Caco-2 (cell line): ENCODE measurements around the gene SPSB3. TPM values are rescaled to one million over a fixed set of nuclear protein-coding genes. Genes with fewer than 3 reads are reported as not detected.

Source experiments
- BruUV-seq: library from RNA; stranded (reverse); fragments of 400-500 nt; replicated peaks from 2 replicates; lab custom pipeline; 2021; lab: Mats Ljungman, UMichigan
- CTCF ChIA-PET: fragments of 300-600 bp; sonication (Branson Sonifier 250); formaldehyde crosslinking; loops from one replicate; lab custom pipeline; 2022; ENCODE audit warnings: antibody characterized with exemption; lab: Charles Lee
- POLR2A ChIA-PET: fragments of 300-600 bp; sonication (Branson Sonifier 250); formaldehyde crosslinking; loops from one replicate; lab custom pipeline; 2022; ENCODE audit warnings: antibody characterized with exemption; lab: Charles Lee
- DNase-seq, 2 experiments: peaks; one replicate each; pipeline versions ENCODE4 v3.0.0 to v3.0.0-alpha.2; 2020 to 2022
- H3K27me3 ChIP-seq: replicated peaks from 2 replicates; pipeline ENCODE4 v1.6.0; 2011; ENCODE audit warnings: low read length; ENCODE audit not compliant: control insufficient read depth, insufficient read depth
- H3K36me3 ChIP-seq: 2 replicates; pipeline ENCODE4 v1.5.1; 2011; ENCODE audit warnings: low read length; ENCODE audit not compliant: control insufficient read depth, insufficient read depth
- H3K4me1 ChIP-seq: fragments of 250-450 bp; sonication (Bioruptor Pico); 2 replicates; pipeline ENCODE4 v1.5.1; 2020; ENCODE audit warnings: mild to moderate bottlenecking
- H3K4me3 ChIP-seq: 2 replicates; pipeline ENCODE4 v1.5.1; 2011; ENCODE audit warnings: low read depth, mild to moderate bottlenecking, control low read depth, low read length
- H3K9me3 ChIP-seq: fragments of 250-450 bp; sonication (Bioruptor Pico); 2 replicates; pipeline ENCODE4 v1.5.1; 2020; ENCODE audit warnings: mild to moderate bottlenecking, moderate library complexity
- H3K27ac Mint-ChIP-seq: one replicate; pipeline ENCODE4 v1.8.0; 2022; ENCODE audit warnings: mixed read lengths; ENCODE audit not compliant: unreplicated experiment
- H3K27me3 Mint-ChIP-seq: one replicate; pipeline ENCODE4 v1.8.0; 2022; ENCODE audit warnings: mixed read lengths; ENCODE audit not compliant: insufficient read depth, unreplicated experiment
- H3K36me3 Mint-ChIP-seq: one replicate; pipeline ENCODE4 v1.8.0; 2022; ENCODE audit warnings: mild to moderate bottlenecking, mixed read lengths; ENCODE audit not compliant: insufficient read depth, unreplicated experiment
- H3K4me1 Mint-ChIP-seq: one replicate; pipeline ENCODE4 v1.8.0; 2022; ENCODE audit warnings: low read depth, mixed read lengths; ENCODE audit not compliant: unreplicated experiment
- H3K4me3 Mint-ChIP-seq: one replicate; pipeline ENCODE4 v1.8.0; 2022; ENCODE audit warnings: mild to moderate bottlenecking, moderate library complexity, mixed read lengths; ENCODE audit not compliant: unreplicated experiment
- H3K9me3 Mint-ChIP-seq: one replicate; pipeline ENCODE4 v1.8.0; 2022; ENCODE audit warnings: mixed read lengths; ENCODE audit not compliant: unreplicated experiment
- intact Hi-C: fragments of 100-400 bp; cut with micrococcal nuclease; formaldehyde crosslinking; loops from one replicate; pipeline ENCODE4 v1.10.0; 2022; ENCODE audit not compliant: unreplicated experiment
- total RNA-seq: library from RNA; stranded (reverse); gene quantifications from 2 replicates; pipeline ENCODE4 v1.2.3, GENCODE V29; 2022
- TF ChIP-seq, protein P1 (sequence below), 2 experiments: fragments of 200-600 bp in 1 of 2; IDR thresholded peaks; 1 replicate in 1 of 2; 2 replicates in 1 of 2; pipeline versions ENCODE4 v1.5.1 to v1.8.0; 2011 to 2022; ENCODE audit warnings: antibody characterized with exemption in 1 of 2, control low read depth in 1 of 2, inconsistent platforms in 1 of 2, low read depth in 1 of 2, low read length in 1 of 2, mild to moderate bottlenecking in 1 of 2, moderate library complexity in 1 of 2; ENCODE audit not compliant: insufficient read depth in 1 of 2, severe bottlenecking in 1 of 2, unreplicated experiment in 1 of 2

Gene SPSB3
- total RNA-seq, 1 experiment from 2014 or later = 28.0 TPM

DNA sequence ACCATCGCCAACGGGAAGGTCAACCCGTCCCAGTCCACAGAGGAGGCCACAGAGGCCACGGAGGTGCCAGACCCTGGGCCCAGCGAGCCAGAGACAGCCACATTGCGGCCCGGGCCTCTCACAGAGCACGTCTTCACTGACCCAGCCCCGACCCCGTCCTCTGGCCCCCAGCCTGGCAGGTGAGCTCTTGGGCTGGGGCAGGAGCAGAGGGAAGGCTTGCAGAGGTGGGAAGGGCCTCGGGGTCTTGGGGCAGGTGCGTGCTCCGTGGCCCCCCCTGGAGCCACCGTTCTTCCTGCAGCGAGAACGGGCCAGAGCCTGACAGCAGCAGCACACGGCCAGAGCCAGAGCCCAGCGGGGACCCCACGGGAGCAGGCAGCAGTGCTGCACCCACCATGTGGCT is 16.1 kb downstream of the SPSB3 start:
- Mint-ChIP-seq H3K4me3 (no peak overlapping the region), H3K27ac (no peak overlapping the region), H3K4me1 (no peaks in the 10 kb centered on the region), H3K27me3 (no peaks in the 10 kb centered on the region), H3K36me3 (peaks cover 49% of the 10 kb centered on the region), H3K9me3 (no peaks in the 10 kb centered on the region)
- TF ChIP-seq, protein P1, sequence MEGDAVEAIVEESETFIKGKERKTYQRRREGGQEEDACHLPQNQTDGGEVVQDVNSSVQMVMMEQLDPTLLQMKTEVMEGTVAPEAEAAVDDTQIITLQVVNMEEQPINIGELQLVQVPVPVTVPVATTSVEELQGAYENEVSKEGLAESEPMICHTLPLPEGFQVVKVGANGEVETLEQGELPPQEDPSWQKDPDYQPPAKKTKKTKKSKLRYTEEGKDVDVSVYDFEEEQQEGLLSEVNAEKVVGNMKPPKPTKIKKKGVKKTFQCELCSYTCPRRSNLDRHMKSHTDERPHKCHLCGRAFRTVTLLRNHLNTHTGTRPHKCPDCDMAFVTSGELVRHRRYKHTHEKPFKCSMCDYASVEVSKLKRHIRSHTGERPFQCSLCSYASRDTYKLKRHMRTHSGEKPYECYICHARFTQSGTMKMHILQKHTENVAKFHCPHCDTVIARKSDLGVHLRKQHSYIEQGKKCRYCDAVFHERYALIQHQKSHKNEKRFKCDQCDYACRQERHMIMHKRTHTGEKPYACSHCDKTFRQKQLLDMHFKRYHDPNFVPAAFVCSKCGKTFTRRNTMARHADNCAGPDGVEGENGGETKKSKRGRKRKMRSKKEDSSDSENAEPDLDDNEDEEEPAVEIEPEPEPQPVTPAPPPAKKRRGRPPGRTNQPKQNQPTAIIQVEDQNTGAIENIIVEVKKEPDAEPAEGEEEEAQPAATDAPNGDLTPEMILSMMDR (IDR thresholded peaks at IDR 0.05; ENCODE audit: insufficient read depth in 1 of 2, low read depth in 1 of 2, low read length in 1 of 2, severe bottlenecking in 1 of 2, unreplicated experiment in 1 of 2) = no peak
- CTCF ChIA-PET = no interaction called here
- no TSS peak for BruUV-seq
- no peak for DNase-seq
- Histone ChIP-seq H3K4me3 (no peak overlapping the region), H3K27me3 (no peaks in the 10 kb centered on the region), H3K4me1 (no peaks in the 10 kb centered on the region), H3K9me3 (no peaks in the 10 kb centered on the region), H3K36me3 (no peaks in the 10 kb centered on the region)
- POLR2A ChIA-PET = no interaction called here
- intact Hi-C loops = no loop called here

DNA sequence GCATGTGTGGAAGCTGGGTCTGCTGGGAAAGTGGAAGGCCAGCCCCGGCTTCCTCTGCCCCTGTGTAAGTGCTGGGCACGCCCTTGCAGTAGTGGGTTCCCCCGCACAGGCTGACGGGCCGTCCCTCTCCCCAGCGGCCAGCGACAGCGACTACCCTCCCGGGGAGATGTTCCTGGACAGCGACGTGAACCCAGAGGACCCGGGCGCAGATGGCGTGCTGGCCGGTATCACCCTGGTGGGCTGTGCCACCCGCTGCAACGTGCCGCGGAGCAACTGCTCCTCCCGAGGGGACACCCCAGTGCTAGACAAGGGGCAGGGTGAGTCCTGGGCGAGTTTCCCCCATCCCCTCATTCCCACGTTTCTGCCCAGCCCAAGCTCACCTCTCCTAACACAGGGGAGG is 16.5 kb downstream of the SPSB3 start:
- no peak for DNase-seq
- Histone ChIP-seq H3K9me3 (no peaks in the 10 kb centered on the region), H3K4me1 (no peaks in the 10 kb centered on the region), H3K4me3 (no peak overlapping the region), H3K36me3 (no peaks in the 10 kb centered on the region), H3K27me3 (no peaks in the 10 kb centered on the region)
- no peak overlapping the region for H3K27ac Mint-ChIP-seq
- ChIA-PET CTCF (no interaction called here), POLR2A (no interaction called here)
- H3K9me3 Mint-ChIP-seq = no peaks in the 10 kb centered on the region
- H3K4me3 Mint-ChIP-seq = no peak overlapping the region
- intact Hi-C loops = no loop called here
- peaks cover 53% of the 10 kb centered on the region for H3K36me3 Mint-ChIP-seq
- TF ChIP-seq, protein P1 (IDR thresholded peaks at IDR 0.05; ENCODE audit: insufficient read depth in 1 of 2, low read depth in 1 of 2, low read length in 1 of 2, severe bottlenecking in 1 of 2, unreplicated experiment in 1 of 2) = no peak
- no TSS peak for BruUV-seq
- no peaks in the 10 kb centered on the region for H3K27me3 Mint-ChIP-seq
- no peaks in the 10 kb centered on the region for H3K4me1 Mint-ChIP-seq

DNA sequence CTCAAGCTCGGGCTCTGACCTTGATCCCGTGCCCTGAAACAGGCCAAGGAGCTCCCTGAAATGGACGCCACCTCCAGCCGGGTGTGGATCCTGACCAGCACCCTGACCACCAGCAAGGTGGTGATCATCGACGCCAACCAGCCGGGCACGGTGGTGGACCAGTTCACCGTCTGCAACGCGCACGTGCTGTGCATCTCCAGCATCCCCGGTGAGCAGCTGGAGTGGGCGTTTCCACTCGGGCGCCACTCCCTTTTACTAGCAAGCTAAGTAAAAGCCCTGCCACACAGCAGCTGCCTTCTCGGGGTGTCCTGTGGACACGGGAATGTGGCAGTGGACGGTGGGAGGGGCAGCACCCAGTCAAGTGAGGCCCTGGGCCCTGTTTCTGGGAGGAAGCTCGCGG is 17.4 kb downstream of the SPSB3 start:
- H3K36me3 Mint-ChIP-seq = peaks cover 51% of the 10 kb centered on the region
- DNase-seq = no peak
- no peak overlapping the region for H3K4me3 Mint-ChIP-seq
- Histone ChIP-seq H3K27me3 (no peaks in the 10 kb centered on the region), H3K4me1 (no peaks in the 10 kb centered on the region), H3K9me3 (no peaks in the 10 kb centered on the region), H3K4me3 (no peak overlapping the region), H3K36me3 (no peaks in the 10 kb centered on the region)
- ChIA-PET POLR2A (no interaction called here), CTCF (no interaction called here)
- no peaks in the 10 kb centered on the region for H3K4me1 Mint-ChIP-seq
- BruUV-seq = no TSS peak
- intact Hi-C loops = no loop called here
- no peaks in the 10 kb centered on the region for H3K9me3 Mint-ChIP-seq
- TF ChIP-seq, protein P1 (IDR thresholded peaks at IDR 0.05; ENCODE audit: insufficient read depth in 1 of 2, low read depth in 1 of 2, low read length in 1 of 2, severe bottlenecking in 1 of 2, unreplicated experiment in 1 of 2) = no peak
- H3K27me3 Mint-ChIP-seq = no peaks in the 10 kb centered on the region
- H3K27ac Mint-ChIP-seq = no peak overlapping the region
